Endothelial cell of hepatic sinusoid (primary cell): Measurements from ENCODE around the gene APOLD1.
"Not testable (repeated sequence)": the region's sequence is repeated elsewhere in the genome, so short reads cannot be mapped to it uniquely, and the experiment has no call there.

Experiments used
- in situ Hi-C: cut with HindIII; loops from 2 replicates; pipeline ENCODE4 v1.10.0; 2017; ENCODE audit warnings: low sequenced_read_pairs

Gene APOLD1

GRCh38 chr12:12786351-12786705 lies 869 bp downstream of the APOLD1 start:
- in situ Hi-C loops: loop anchor here (5.0 kb wide), 1 partner anchor 51 kb away; no protein-coding TSS in a partner anchor

DNA sequence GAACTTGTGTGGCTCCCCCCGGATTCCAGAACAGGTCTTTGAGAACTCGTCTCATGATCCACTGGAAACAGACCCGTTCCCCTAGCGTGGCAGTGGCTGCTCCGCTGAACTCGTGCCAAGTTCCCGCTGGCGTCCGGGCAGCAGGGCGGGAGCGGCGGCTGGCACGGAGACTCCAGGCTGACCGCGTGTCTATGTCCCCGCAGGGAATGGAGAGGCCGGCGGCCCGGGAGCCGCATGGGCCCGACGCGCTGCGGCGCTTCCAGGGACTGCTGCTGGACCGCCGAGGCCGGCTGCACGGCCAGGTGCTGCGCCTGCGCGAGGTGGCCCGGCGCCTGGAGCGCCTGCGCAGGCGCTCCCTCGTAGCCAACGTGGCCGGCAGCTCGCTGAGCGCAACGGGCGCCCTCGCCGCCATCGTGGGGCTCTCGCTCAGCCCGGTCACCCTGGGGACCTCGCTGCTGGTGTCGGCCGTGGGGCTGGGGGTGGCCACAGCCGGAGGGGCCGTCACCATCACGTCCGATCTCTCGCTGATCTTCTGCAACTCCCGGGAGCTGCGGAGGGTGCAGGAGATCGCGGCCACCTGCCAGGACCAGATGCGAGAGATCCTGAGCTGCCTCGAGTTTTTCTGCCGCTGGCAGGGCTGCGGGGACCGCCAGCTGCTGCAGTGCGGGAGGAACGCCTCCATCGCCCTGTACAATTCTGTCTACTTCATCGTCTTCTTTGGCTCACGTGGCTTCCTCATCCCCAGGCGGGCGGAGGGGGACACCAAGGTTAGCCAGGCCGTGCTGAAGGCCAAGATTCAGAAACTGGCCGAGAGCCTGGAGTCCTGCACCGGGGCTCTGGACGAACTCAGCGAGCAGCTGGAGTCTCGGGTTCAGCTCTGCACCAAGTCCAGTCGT lies 1.5 kb downstream of the APOLD1 start:
- in situ Hi-C loops: loop anchor here (5.0 kb wide), 1 partner anchor 50 kb away; no protein-coding TSS in a partner anchor

DNA sequence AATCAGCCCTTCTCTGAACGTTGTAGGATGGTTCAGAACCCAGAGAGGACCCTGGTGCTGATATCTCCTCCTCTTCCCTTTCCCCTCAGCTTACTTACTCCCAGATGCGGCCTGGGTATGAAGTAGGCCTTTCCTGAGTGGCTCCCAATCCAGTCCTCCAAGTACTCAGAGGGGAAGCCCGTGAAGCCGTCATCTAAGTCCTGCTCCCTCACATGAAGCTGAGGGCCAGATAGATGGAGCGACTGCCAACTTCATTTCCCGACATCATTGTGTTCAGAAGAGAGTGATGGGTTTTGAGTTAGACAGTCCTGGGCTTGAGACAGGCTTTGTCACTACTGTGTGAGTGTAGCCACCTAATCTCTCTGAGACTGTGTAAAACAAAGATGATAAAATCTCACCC lies 2.7 kb downstream of the APOLD1 start:
- in situ Hi-C loops: loop anchor here (5.0 kb wide), 1 partner anchor 49 kb away; no protein-coding TSS in a partner anchor

- in situ Hi-C loops: loop anchor here (5.0 kb wide), 1 partner anchor 48 kb away; no protein-coding TSS in a partner anchor
Measured at GRCh38 chr12:12788675-12789368, 3.4 kb downstream of the APOLD1 start.

DNA sequence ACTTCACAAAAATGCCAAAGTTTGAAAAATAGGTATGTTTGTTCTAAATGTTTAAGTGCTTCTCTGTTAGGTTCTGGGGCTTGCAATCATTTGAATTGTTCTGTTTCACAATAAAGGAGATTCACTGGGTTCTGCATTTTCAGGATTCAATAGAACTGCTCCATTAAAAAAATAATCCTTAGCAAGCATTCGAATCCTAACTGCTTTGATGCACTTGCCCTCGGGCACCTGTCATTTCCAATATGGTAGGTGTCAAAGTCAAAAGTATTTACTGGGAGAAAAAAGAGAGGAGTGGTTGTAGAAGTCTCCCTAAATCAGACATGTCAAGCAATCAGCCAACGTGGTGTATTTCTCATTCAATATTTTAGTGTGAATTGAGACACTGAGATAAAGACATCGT lies 5.5 kb downstream of the APOLD1 start:
- in situ Hi-C loops: no loop called here

- in situ Hi-C loops: no loop called here
Measured at GRCh38 chr12:12791756-12792369, 6.4 kb downstream of the APOLD1 start.

GRCh38 chr12:12792421-12792820 lies 7.0 kb downstream of the APOLD1 start:
- in situ Hi-C loops: no loop called here

- in situ Hi-C loops: no loop called here
Measured at GRCh38 chr12:12794686-12795085, 9.2 kb downstream of the APOLD1 start.

DNA sequence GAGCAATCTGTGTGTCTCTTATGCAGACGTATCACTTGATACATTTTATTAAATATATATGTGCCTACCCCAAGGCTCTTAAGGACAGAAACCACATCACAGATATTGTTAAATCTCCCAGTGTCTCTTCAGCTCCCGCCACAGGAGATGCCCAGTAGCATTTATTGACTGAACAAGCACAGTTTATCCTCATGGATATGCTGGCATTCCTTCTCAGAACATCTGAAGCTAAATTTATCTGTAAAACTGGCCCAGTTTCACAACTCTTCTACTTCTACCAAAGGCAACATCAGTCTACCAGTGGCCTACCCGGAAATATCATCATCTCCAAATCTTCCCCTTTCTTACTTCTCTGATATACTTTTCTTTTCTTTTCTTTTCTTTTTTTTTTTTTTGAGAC lies 10.7 kb downstream of the APOLD1 start:
- in situ Hi-C loops: no loop called here

DNA sequence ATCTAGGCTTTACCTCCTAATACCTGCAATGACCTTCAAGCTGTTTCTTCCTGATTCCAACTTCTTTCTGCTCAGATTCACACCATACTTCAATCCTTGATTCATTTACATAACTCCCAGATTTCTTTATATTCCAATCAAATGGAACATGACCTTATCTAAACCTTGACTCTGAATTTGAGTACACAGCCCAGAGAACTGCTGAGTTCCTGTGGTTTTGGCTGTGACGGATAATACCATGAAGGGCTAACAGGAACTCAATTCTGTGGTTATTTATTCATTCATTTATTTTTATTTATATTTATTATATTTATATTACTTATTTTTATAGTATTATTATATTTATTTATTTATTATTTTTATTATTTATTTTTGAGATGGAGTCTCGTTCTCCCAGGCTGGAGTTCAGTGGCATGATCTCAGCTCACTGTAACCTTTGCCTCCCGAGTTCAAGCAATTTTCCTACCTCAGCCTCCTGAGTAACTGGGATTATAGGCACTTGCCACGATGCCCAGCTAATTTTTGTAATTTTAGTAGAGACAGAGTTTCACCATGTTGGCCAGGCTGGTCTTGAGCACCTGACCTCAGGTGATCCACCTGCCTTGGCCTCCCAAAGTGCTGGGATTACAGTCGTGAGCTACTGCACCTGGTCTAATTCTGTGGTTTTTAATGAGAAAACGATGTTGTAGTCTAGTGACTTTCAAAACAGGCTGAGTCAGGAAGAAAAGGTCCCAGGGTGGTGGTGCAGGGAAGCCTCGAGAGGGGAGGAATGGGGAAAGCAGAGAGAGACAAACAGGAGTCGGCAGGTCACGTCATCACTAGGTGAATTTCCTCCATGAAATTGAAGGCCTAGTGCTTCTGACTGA lies 11.7 kb downstream of the APOLD1 start:
- in situ Hi-C loops: no loop called here

DNA sequence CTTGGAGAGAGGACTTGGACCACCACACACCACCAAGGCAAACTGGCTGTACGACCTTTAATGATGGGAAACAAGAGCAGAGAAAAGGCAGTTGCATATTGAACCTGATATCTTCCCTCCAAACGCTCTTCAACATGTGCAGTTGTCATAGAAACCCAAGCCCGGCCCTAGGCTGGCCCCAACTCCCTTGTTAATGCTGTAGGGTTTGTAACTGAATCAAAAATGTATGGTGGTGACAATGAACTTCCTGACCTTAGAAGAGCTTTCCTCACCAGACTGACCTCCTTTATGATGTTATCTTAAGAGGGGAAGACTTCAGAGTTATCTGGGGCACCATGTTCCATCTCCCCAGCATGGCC lies 12.3 kb downstream of the APOLD1 start:
- in situ Hi-C loops: no loop called here

- in situ Hi-C loops: no loop called here
Measured at GRCh38 chr12:12798480-12798879, 13.0 kb downstream of the APOLD1 start.

DNA sequence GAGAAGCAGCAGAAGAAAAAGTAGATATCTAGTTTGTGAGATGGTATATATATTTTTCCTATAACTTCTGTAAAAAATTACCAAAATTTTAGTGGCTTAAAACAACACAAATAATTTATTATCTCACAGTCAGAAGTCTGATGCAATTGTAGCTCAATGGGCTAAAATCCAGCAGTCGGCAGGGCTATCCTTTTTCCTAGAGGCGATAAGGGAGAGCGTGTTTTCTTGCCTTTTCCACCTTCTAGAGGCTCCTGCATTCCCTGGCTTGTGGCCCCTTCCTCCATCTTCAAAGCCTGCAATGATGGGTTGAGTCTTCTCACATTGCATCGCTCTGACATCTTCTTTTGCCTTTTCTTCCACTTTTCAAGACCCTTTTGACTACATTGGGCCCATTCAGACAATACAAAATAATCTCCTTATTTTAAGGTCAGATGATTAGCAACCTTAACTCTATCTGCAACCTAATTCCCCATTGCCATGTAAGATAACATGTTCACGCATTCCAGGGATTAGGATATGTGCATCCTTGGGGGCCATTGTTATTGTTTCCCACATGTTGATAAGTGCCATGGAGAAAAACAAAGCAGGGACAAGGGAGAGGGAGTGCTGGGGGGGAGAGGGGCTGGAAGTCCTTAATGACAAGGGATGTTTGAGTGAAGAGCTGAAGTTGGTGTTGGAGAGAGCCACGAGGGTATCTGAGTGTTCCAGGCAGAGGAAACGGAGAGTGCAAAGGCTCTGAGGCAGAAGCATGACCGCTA lies 13.9 kb downstream of the APOLD1 start:
- in situ Hi-C loops: no loop called here

GRCh38 chr12:12800406-12801180 lies 15.1 kb downstream of the APOLD1 start:
- in situ Hi-C loops: no loop called here

DNA sequence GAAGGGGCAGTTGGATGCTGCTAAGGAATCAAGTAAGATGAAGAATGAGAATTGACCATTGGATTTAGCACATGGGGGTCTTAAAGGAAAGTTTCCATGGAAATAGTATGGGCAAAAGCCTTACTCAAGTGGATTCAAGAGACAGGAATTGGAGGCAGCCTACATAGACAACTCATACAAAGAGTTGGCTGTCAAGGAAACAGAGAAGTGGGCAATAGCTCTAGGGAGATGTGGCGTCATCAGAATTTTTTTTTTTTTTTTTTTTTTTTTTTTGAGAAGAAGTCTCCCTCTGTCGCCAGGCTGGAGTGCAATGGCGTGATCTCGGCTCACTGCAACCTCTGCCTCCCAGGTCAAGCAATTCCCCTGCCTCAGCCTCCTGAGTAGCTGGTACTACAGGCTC lies 16.2 kb downstream of the APOLD1 start:
- in situ Hi-C loops: not testable (repeated sequence)

DNA sequence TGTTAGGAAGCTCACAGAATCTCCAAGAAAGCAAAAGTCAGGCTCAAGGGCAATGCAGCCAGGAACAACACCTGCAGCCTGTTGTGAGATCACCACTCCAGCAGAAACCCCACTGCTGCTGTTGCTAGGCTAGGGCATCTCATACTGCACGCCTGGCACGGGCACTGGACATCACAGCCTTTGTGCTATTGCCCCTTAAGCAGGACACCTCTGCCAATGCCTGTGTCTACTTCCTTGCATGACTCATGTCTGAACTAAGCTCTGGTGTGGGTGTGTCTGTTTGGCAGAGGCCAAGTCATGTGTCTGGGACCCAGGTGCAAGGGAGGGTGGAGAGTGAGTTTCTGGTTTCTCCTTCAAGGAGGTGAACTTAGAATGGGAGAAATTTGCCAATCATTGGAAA lies 17.7 kb downstream of the APOLD1 start:
- in situ Hi-C loops: no loop called here

GRCh38 chr12:12804011-12804410 lies 18.6 kb downstream of the APOLD1 start:
- in situ Hi-C loops: no loop called here

DNA sequence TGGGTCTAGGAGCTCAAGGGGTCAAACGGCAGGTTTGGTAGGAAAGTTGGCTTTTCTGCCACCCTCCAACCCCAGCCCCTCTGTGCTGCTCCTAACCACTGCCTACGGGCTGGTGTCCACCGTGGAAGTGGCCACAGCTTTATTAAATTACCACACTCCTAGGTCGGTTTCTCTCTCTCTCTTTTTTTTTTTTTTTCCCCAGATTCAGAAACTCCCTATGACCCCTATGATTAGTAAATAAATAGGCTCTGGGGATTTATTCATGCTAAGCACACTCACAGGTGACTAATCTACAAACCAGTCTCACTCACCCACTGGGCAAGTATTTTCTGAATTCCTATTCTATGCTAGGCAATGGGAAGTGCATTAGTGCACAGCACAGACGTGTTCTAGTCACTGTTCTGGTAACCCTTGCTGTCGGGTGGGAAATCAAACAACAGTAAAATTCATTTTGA lies 19.0 kb downstream of the APOLD1 start:
- in situ Hi-C loops: no loop called here
